ENCODE results near the gene DERL2.

DERL2 gene

GRCh38 chr17:5480962-5481361 is 5.0 kb downstream of the DERL2 start:
- H3K36me3 ChIP-seq (ENCODE audit: insufficient read depth, low read length): peaks cover 89% of the 10 kb centered on the region
- no peaks in the 10 kb centered on the region for H3K9me3 ChIP-seq (ENCODE audit: low read length)
- H2AFZ ChIP-seq (ENCODE audit: low read length): no peak overlapping the region
- H3K4me3 ChIP-seq (ENCODE audit: low read depth, low read length, poor library complexity, severe bottlenecking): no peak overlapping the region
- H4K20me1 ChIP-seq (ENCODE audit: insufficient read depth, low read length): no peaks in the 10 kb centered on the region
- peaks cover 16% of the 10 kb centered on the region for H3K79me2 ChIP-seq (ENCODE audit: insufficient read depth, low read length)
- no peak overlapping the region for H3K4me2 ChIP-seq (ENCODE audit: low read length)
- H3K9me2 ChIP-seq (ENCODE audit: low read depth, low read length): no peaks in the 10 kb centered on the region
- H3K4me1 ChIP-seq (ENCODE audit: insufficient read depth, low read length, severe bottlenecking): peaks cover 12% of the 10 kb centered on the region
- no peaks in the 10 kb centered on the region for H3F3A ChIP-seq (ENCODE audit: insufficient read depth, low read length)
- no peaks in the 10 kb centered on the region for H3K27me3 ChIP-seq (ENCODE audit: insufficient read depth, low read length)
- H3K27ac ChIP-seq (ENCODE audit: low read depth, low read length, poor library complexity, severe bottlenecking): no peak overlapping the region
- TF ChIP-seq CTCF (IDR thresholded peaks at IDR 0.05; ENCODE audit: low read length): no peak
- TF ChIP-seq EZH2 (IDR thresholded peaks at IDR 0.05; ENCODE audit: borderline replicate concordance, low read length): no peak
- no peak overlapping the region for H3K9ac ChIP-seq (ENCODE audit: low read length)

GRCh38 chr17:5478992-5479391 is 7.0 kb downstream of the DERL2 start:
- Histone ChIP-seq H3K9ac (ENCODE audit: low read length) (no peak overlapping the region), H3K79me2 (ENCODE audit: insufficient read depth, low read length) (peaks cover 5% of the 10 kb centered on the region; the same call in 1 of the 2 replicates), H4K20me1 (ENCODE audit: insufficient read depth, low read length) (no peaks in the 10 kb centered on the region), H3K36me3 (ENCODE audit: insufficient read depth, low read length) (peaks cover 95% of the 10 kb centered on the region), H3K27me3 (ENCODE audit: insufficient read depth, low read length) (no peaks in the 10 kb centered on the region), H3K4me2 (ENCODE audit: low read length) (no peak overlapping the region), H3F3A (ENCODE audit: insufficient read depth, low read length) (no peaks in the 10 kb centered on the region), H2AFZ (ENCODE audit: low read length) (no peak overlapping the region), H3K4me1 (ENCODE audit: insufficient read depth, low read length, severe bottlenecking) (no peaks in the 10 kb centered on the region), H3K4me3 (ENCODE audit: low read depth, low read length, poor library complexity, severe bottlenecking) (no peak overlapping the region), H3K27ac (ENCODE audit: low read depth, low read length, poor library complexity, severe bottlenecking) (no peak overlapping the region), H3K9me3 (ENCODE audit: low read length) (no peaks in the 10 kb centered on the region), H3K9me2 (ENCODE audit: low read depth, low read length) (no peaks in the 10 kb centered on the region)
- TF ChIP-seq CTCF (IDR thresholded peaks at IDR 0.05; ENCODE audit: low read length) (no peak), EZH2 (IDR thresholded peaks at IDR 0.05; ENCODE audit: borderline replicate concordance, low read length) (no peak)

GRCh38 chr17:5473906-5474305 is 12.1 kb downstream of the DERL2 start:
- H3F3A ChIP-seq (ENCODE audit: insufficient read depth, low read length): peaks cover 4% of the 10 kb centered on the region; the same call in 1 of the 2 replicates
- no peak overlapping the region for H3K4me2 ChIP-seq (ENCODE audit: low read length)
- no peaks in the 10 kb centered on the region for H3K27me3 ChIP-seq (ENCODE audit: insufficient read depth, low read length)
- no peaks in the 10 kb centered on the region for H3K9me3 ChIP-seq (ENCODE audit: low read length)
- TF ChIP-seq CTCF (IDR thresholded peaks at IDR 0.05; ENCODE audit: low read length): no peak
- TF ChIP-seq EZH2 (IDR thresholded peaks at IDR 0.05; ENCODE audit: borderline replicate concordance, low read length): no peak
- H3K9me2 ChIP-seq (ENCODE audit: low read depth, low read length): no peaks in the 10 kb centered on the region
- H2AFZ ChIP-seq (ENCODE audit: low read length): no peak overlapping the region
- H3K4me3 ChIP-seq (ENCODE audit: low read depth, low read length, poor library complexity, severe bottlenecking): no peak overlapping the region
- H3K79me2 ChIP-seq (ENCODE audit: insufficient read depth, low read length): no peaks in the 10 kb centered on the region
- H4K20me1 ChIP-seq (ENCODE audit: insufficient read depth, low read length): no peaks in the 10 kb centered on the region
- no peak overlapping the region for H3K9ac ChIP-seq (ENCODE audit: low read length)
- H3K27ac ChIP-seq (ENCODE audit: low read depth, low read length, poor library complexity, severe bottlenecking): no peak overlapping the region
- peaks cover 58% of the 10 kb centered on the region for H3K36me3 ChIP-seq (ENCODE audit: insufficient read depth, low read length)
- H3K4me1 ChIP-seq (ENCODE audit: insufficient read depth, low read length, severe bottlenecking): peaks cover 5% of the 10 kb centered on the region

Measured in OCI-LY1 (cell line).